LNCaP clone FGC (cell line): ENCODE data around the gene CD3G.

Experiments
- DNase-seq: peaks from one replicate; pipeline ENCODE4 v3.0.0-alpha.2; 2011; ENCODE audit warnings: low read depth
- H3K4me3 ChIP-seq: 2 replicates; pipeline ENCODE4 v1.5.1; 2011; ENCODE audit warnings: mild to moderate bottlenecking, low read depth, low read length, control low read depth
- TF ChIP-seq, protein P1 (sequence below): IDR thresholded peaks from 2 replicates; pipeline ENCODE4 v1.5.1; 2012; ENCODE audit warnings: mild to moderate bottlenecking; ENCODE audit not compliant: control insufficient read depth, insufficient read depth; ENCODE audit errors: extremely low read depth

CD3G gene

DNA sequence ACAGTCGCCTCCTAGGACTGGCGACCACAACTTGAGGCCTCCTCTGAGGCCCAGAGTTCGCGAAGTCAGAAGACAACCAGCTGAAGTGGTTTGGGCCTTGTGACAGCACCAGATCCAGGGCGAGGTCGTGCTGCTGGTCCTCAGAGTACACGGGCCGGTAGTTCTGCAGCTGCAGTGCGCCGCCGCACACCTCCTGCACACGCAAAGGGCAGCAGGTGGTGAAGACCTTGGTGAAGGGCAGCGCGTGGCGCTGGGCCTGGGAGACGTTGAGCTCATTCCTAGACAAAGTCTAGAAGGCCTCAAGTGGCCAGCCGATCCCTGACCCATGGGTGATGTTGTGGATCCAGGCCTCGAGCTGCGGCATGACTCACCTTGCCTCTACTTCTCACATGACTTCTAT is 21.4 kb upstream of the CD3G start:
- H3K4me3 ChIP-seq: no peak overlapping the region
- DNase-seq: no peak
- TF ChIP-seq, protein P1, sequence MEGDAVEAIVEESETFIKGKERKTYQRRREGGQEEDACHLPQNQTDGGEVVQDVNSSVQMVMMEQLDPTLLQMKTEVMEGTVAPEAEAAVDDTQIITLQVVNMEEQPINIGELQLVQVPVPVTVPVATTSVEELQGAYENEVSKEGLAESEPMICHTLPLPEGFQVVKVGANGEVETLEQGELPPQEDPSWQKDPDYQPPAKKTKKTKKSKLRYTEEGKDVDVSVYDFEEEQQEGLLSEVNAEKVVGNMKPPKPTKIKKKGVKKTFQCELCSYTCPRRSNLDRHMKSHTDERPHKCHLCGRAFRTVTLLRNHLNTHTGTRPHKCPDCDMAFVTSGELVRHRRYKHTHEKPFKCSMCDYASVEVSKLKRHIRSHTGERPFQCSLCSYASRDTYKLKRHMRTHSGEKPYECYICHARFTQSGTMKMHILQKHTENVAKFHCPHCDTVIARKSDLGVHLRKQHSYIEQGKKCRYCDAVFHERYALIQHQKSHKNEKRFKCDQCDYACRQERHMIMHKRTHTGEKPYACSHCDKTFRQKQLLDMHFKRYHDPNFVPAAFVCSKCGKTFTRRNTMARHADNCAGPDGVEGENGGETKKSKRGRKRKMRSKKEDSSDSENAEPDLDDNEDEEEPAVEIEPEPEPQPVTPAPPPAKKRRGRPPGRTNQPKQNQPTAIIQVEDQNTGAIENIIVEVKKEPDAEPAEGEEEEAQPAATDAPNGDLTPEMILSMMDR: no peak

DNA sequence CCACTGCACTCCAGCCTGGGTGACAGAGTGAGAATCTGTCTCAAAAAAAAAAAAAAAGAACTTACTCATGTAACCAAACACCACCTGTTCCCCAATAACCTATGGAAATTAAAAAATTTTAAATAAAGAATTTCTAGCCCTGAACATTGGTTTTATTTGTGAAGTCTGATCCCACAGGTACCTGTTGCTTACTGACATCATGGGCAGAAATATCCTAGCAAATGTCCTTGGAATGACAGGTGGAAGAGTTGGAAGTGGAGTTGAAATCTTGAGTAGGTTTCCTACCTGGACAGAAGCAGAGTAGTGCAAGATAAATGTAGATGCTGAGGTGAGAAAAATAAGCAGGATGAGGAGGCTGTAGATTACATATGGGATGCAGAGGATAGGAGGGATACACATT is 18.9 kb upstream of the CD3G start:
- TF ChIP-seq, protein P1: no peak
- no peak overlapping the region for H3K4me3 ChIP-seq
- no peak for DNase-seq

DNA sequence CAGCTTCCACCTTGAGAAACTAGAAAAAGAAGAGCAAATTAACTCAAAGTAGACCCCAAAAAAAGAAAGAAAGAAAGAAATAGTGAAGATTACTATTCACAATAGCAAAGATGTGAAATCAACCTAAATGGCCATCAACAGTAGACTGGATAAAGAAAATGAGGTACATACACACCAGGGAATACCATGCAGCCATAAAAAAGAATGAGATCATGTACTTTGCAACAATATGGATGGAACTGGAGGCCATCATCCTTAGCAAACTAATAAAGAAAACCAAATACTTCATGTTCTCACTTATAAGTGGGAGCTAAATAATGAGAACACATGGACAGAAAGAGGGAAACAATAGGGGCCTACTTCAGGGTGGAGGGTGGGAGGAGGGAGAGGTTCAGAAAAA is 15.4 kb upstream of the CD3G start:
- DNase-seq: no peak
- H3K4me3 ChIP-seq: no peak overlapping the region
- TF ChIP-seq, protein P1: no peak

DNA sequence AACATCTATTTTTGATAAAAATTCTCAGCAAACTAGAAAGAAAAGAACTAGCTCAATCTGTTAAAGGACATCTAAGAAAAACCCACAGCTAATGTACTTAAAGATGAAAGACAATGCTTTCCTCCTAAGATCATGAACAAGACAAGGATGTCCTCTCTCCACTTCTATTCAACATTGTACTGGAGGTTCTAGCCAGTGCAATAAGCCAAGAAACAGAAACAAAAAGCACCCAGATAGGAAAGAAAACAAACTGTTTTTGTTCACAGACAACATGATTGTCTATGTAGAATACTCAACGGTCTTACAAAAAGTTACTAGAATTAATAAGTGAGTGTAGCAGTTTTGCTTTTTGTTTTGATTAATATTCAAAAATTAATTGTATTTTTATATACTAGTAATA is 9.4 kb upstream of the CD3G start:
- TF ChIP-seq, protein P1: no peak
- no peak overlapping the region for H3K4me3 ChIP-seq
- DNase-seq: no peak

DNA sequence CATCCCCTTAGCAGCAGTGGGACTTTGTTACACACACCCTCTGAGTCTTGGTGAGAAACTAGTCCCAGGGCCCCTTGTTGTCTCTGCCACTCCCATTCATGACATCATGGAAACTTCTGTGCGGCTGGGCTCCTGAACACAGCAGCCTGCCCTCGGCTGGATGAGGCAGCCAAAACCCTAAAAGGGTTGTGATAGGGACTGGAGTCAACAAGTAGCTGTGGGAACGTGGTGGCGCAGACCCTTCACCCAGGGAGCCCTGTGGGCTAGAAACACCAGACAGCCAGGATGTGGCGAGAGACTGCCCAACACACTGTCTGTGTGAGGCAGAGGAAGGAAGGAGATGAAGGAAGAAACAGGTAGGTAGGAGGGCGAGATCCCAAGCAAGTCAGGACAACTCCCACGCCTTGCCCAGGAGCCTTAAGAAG is 5.5 kb upstream of the CD3G start:
- no peak overlapping the region for H3K4me3 ChIP-seq
- DNase-seq: no peak
- TF ChIP-seq, protein P1: no peak

DNA sequence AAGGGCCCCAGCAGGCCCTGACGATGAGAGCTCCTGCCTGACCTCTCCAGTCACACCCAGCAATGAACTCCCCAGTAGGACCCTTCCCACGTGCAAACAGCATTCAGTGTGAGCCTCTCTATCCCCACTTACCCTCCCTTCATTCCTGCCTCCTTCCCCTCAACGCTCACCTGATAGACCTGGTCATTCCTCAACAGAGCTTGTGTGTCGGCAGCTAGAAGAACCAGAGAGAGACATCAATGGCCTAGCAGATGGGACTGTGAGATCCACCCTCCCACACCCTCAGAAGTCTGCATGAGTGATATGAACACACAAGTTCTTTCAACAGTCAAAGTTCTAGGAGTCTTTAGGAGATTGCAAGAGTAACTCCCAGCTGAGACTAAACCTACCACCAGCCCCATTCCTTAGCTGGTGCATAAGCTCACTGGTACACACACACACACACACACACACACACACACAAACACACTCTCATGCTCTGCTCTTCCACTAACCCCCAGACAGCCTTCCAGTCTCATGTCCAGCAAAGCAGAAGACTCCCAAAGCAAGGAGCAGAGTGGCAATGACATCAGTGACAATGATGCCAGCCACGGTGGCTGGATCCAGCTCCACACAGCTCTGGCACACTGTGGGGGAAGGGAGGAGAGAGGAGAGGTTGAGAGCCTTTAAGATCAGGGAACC is 4.7 kb upstream of the CD3G start:
- no peak for DNase-seq
- no peak overlapping the region for H3K4me3 ChIP-seq
- TF ChIP-seq, protein P1: no peak

DNA sequence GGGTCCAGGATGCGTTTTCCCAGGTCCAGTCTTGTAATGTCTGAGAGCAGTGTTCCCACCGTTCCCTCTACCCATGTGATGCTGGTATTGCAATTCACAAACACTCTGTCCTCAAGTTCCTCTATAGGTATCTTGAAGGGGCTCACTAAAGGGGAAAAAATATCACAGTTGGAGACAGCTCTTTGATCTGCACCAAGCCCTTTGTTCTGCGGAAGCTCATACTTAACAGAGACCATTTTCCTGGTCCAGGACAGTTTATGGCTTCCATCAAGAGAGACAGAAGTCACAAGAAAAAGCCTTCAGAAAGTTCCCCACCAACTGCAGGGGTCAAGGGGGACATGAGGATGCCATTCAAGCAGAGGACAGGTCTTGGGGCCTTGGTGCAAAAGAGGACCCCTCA is 3.7 kb upstream of the CD3G start:
- no peak for DNase-seq
- TF ChIP-seq, protein P1: no peak
- no peak overlapping the region for H3K4me3 ChIP-seq
